ENCODE data around the gene SPC25. TPM values are rescaled to one million over a fixed set of nuclear protein-coding genes. Genes with fewer than 3 reads are reported as not detected.

SPC25 gene
- total RNA-seq, 2 experiments from 2014 or later, result 31.0 to 32.0 TPM

- intact Hi-C loops (cut with micrococcal nuclease), result no loop called here
- CTCF ChIA-PET, result no interaction called here
- Mint-ChIP-seq H3K4me1 (ENCODE audit: low read depth) (no peaks in the 10 kb centered on the region), H3K4me3 (no peak overlapping the region), H3K27ac (no peak overlapping the region), H3K27me3 (ENCODE audit: low read depth) (no peaks in the 10 kb centered on the region), H3K36me3 (ENCODE audit: low read depth) (peaks cover 9% of the 10 kb centered on the region), H3K9me3 (no peaks in the 10 kb centered on the region)
- no peak for DNase-seq
Observed at GRCh38 chr2:168854651-168855050, 35.6 kb downstream of the SPC25 start.

GRCh38 chr2:168853471-168853870 is 36.8 kb downstream of the SPC25 start:
- CTCF ChIA-PET, result interaction anchor here (0.6 kb wide), 1 partner anchor 86 kb away, joined by 3 read pairs; no protein-coding TSS in a partner anchor
- DNase-seq, result no peak
- H3K4me1 Mint-ChIP-seq (ENCODE audit: low read depth), result no peaks in the 10 kb centered on the region

GRCh38 chr2:168852481-168852880 is 37.7 kb downstream of the SPC25 start:
- Mint-ChIP-seq H3K36me3 (ENCODE audit: low read depth) (peaks cover 9% of the 10 kb centered on the region), H3K27ac (no peak overlapping the region), H3K4me3 (no peak overlapping the region), H3K4me1 (ENCODE audit: low read depth) (no peaks in the 10 kb centered on the region), H3K27me3 (ENCODE audit: low read depth) (no peaks in the 10 kb centered on the region), H3K9me3 (no peaks in the 10 kb centered on the region)
- intact Hi-C loops (cut with micrococcal nuclease), result no loop called here
- DNase-seq, result no peak
- CTCF ChIA-PET, result no interaction called here

More at GRCh38 chr2:168853471-168853870, 36.8 kb downstream of the SPC25 start:
- Mint-ChIP-seq H3K27me3 (ENCODE audit: low read depth) (no peaks in the 10 kb centered on the region), H3K9me3 (no peaks in the 10 kb centered on the region), H3K27ac (no peak overlapping the region), H3K4me3 (no peak overlapping the region), H3K36me3 (ENCODE audit: low read depth) (peaks cover 9% of the 10 kb centered on the region)
- intact Hi-C loops (cut with micrococcal nuclease), result no loop called here

GRCh38 chr2:168851674-168852320 is 38.4 kb downstream of the SPC25 start:
- Mint-ChIP-seq H3K27me3 (ENCODE audit: low read depth) (no peaks in the 10 kb centered on the region), H3K4me3 (no peak overlapping the region), H3K9me3 (no peaks in the 10 kb centered on the region), H3K36me3 (ENCODE audit: low read depth) (peaks cover 9% of the 10 kb centered on the region), H3K4me1 (ENCODE audit: low read depth) (no peaks in the 10 kb centered on the region), H3K27ac (no peak overlapping the region)
- intact Hi-C loops (cut with micrococcal nuclease), result no loop called here
- no peak for DNase-seq
- CTCF ChIA-PET, result no interaction called here

GRCh38 chr2:168850846-168851245 is 39.4 kb downstream of the SPC25 start:
- CTCF ChIA-PET, result no interaction called here
- peaks cover 9% of the 10 kb centered on the region for H3K36me3 Mint-ChIP-seq (ENCODE audit: low read depth)
- H3K9me3 Mint-ChIP-seq, result no peaks in the 10 kb centered on the region
- no peak overlapping the region for H3K4me3 Mint-ChIP-seq
- no peak for DNase-seq
- no peaks in the 10 kb centered on the region for H3K27me3 Mint-ChIP-seq (ENCODE audit: low read depth)
- H3K27ac Mint-ChIP-seq, result no peak overlapping the region
- intact Hi-C loops (cut with micrococcal nuclease), result no loop called here
- no peaks in the 10 kb centered on the region for H3K4me1 Mint-ChIP-seq (ENCODE audit: low read depth)

GRCh38 chr2:168849610-168850009 is 40.6 kb downstream of the SPC25 start:
- Mint-ChIP-seq H3K27ac (no peak overlapping the region), H3K9me3 (no peaks in the 10 kb centered on the region), H3K27me3 (ENCODE audit: low read depth) (no peaks in the 10 kb centered on the region), H3K4me1 (ENCODE audit: low read depth) (no peaks in the 10 kb centered on the region), H3K4me3 (no peak overlapping the region), H3K36me3 (ENCODE audit: low read depth) (peaks cover 9% of the 10 kb centered on the region)
- CTCF ChIA-PET, result interaction anchor here (0.7 kb wide), 1 partner anchor 162 kb away, joined by 7 read pairs; no protein-coding TSS in a partner anchor
- peak; percentile 14 for DNase-seq
- intact Hi-C loops (cut with micrococcal nuclease), result loop anchor here (1.0 kb wide), 1 partner anchor 502 kb away; no protein-coding TSS in a partner anchor

GRCh38 chr2:168848225-168848624 is 42.0 kb downstream of the SPC25 start:
- Mint-ChIP-seq H3K27ac (no peak overlapping the region), H3K9me3 (no peaks in the 10 kb centered on the region), H3K4me3 (no peak overlapping the region), H3K4me1 (ENCODE audit: low read depth) (no peaks in the 10 kb centered on the region), H3K36me3 (ENCODE audit: low read depth) (peaks cover 4% of the 10 kb centered on the region), H3K27me3 (ENCODE audit: low read depth) (no peaks in the 10 kb centered on the region)
- intact Hi-C loops (cut with micrococcal nuclease), result no loop called here
- DNase-seq, result no peak
- CTCF ChIA-PET, result no interaction called here

- Mint-ChIP-seq H3K36me3 (ENCODE audit: low read depth) (no peaks in the 10 kb centered on the region), H3K4me3 (no peak overlapping the region), H3K9me3 (no peaks in the 10 kb centered on the region), H3K4me1 (ENCODE audit: low read depth) (no peaks in the 10 kb centered on the region), H3K27me3 (ENCODE audit: low read depth) (no peaks in the 10 kb centered on the region), H3K27ac (no peak overlapping the region)
- intact Hi-C loops (cut with micrococcal nuclease), result no loop called here
- DNase-seq, result no peak
- CTCF ChIA-PET, result interaction anchor here (0.7 kb wide), 1 partner anchor 338 kb away, joined by 3 read pairs; no protein-coding TSS in a partner anchor
Observed at GRCh38 chr2:168843253-168843652, 47.0 kb downstream of the SPC25 start.

GRCh38 chr2:168841445-168841844 is 48.8 kb downstream of the SPC25 start:
- Mint-ChIP-seq H3K27ac (no peak overlapping the region), H3K4me3 (no peak overlapping the region), H3K4me1 (ENCODE audit: low read depth) (no peaks in the 10 kb centered on the region), H3K9me3 (no peaks in the 10 kb centered on the region), H3K27me3 (ENCODE audit: low read depth) (no peaks in the 10 kb centered on the region), H3K36me3 (ENCODE audit: low read depth) (no peaks in the 10 kb centered on the region)
- DNase-seq, result no peak
- intact Hi-C loops (cut with micrococcal nuclease), result no loop called here
- CTCF ChIA-PET, result no interaction called here

- no peaks in the 10 kb centered on the region for H3K27me3 Mint-ChIP-seq (ENCODE audit: low read depth)
- H3K4me1 Mint-ChIP-seq (ENCODE audit: low read depth), result no peaks in the 10 kb centered on the region
- H3K4me3 Mint-ChIP-seq, result no peak overlapping the region
- H3K27ac Mint-ChIP-seq, result no peak overlapping the region
- no peaks in the 10 kb centered on the region for H3K9me3 Mint-ChIP-seq
- CTCF ChIA-PET, result interaction anchor here (0.5 kb wide), 1 partner anchor 489 kb away, joined by 4 read pairs; no protein-coding TSS in a partner anchor
- H3K36me3 Mint-ChIP-seq (ENCODE audit: low read depth), result no peaks in the 10 kb centered on the region
- intact Hi-C loops (cut with micrococcal nuclease), result no loop called here
- no peak for DNase-seq
Observed at GRCh38 chr2:168835969-168836368, 54.3 kb downstream of the SPC25 start.

- intact Hi-C loops (cut with micrococcal nuclease), result no loop called here
- H3K9me3 Mint-ChIP-seq, result no peaks in the 10 kb centered on the region
- CTCF ChIA-PET, result no interaction called here
- H3K4me3 Mint-ChIP-seq, result no peak overlapping the region
- no peaks in the 10 kb centered on the region for H3K4me1 Mint-ChIP-seq (ENCODE audit: low read depth)
- no peak overlapping the region for H3K27ac Mint-ChIP-seq
- DNase-seq, result no peak
- no peaks in the 10 kb centered on the region for H3K27me3 Mint-ChIP-seq (ENCODE audit: low read depth)
- no peaks in the 10 kb centered on the region for H3K36me3 Mint-ChIP-seq (ENCODE audit: low read depth)
Observed at GRCh38 chr2:168831662-168832061, 58.6 kb downstream of the SPC25 start.

GRCh38 chr2:168830958-168831357 is 59.3 kb downstream of the SPC25 start:
- Mint-ChIP-seq H3K36me3 (ENCODE audit: low read depth) (no peaks in the 10 kb centered on the region), H3K4me3 (no peak overlapping the region), H3K27me3 (ENCODE audit: low read depth) (no peaks in the 10 kb centered on the region), H3K9me3 (no peaks in the 10 kb centered on the region), H3K4me1 (ENCODE audit: low read depth) (no peaks in the 10 kb centered on the region), H3K27ac (no peak overlapping the region)
- CTCF ChIA-PET, result no interaction called here
- DNase-seq, result no peak
- intact Hi-C loops (cut with micrococcal nuclease), result no loop called here

- Mint-ChIP-seq H3K4me1 (ENCODE audit: low read depth) (no peaks in the 10 kb centered on the region), H3K27me3 (ENCODE audit: low read depth) (no peaks in the 10 kb centered on the region), H3K4me3 (no peak overlapping the region), H3K27ac (no peak overlapping the region), H3K36me3 (ENCODE audit: low read depth) (no peaks in the 10 kb centered on the region), H3K9me3 (no peaks in the 10 kb centered on the region)
- DNase-seq, result no peak
- CTCF ChIA-PET, result interaction anchor here (0.8 kb wide), 1 partner anchor 52 kb away, joined by 3 read pairs; no protein-coding TSS in a partner anchor
- intact Hi-C loops (cut with micrococcal nuclease), result no loop called here
Observed at GRCh38 chr2:168825126-168825525, 65.1 kb downstream of the SPC25 start.
